NCI-H774 (cell line): ENCODE results near the gene CIAO2B.
"Not testable (repeated sequence)": the region's sequence is repeated elsewhere in the genome, so short reads cannot be mapped to it uniquely, and the experiment has no call there.

Experiments used
- DNase-seq: peaks from one replicate; lab custom pipeline; 2025; lab: John Stamatoyannopoulos, UW

The CIAO2B gene

DNA sequence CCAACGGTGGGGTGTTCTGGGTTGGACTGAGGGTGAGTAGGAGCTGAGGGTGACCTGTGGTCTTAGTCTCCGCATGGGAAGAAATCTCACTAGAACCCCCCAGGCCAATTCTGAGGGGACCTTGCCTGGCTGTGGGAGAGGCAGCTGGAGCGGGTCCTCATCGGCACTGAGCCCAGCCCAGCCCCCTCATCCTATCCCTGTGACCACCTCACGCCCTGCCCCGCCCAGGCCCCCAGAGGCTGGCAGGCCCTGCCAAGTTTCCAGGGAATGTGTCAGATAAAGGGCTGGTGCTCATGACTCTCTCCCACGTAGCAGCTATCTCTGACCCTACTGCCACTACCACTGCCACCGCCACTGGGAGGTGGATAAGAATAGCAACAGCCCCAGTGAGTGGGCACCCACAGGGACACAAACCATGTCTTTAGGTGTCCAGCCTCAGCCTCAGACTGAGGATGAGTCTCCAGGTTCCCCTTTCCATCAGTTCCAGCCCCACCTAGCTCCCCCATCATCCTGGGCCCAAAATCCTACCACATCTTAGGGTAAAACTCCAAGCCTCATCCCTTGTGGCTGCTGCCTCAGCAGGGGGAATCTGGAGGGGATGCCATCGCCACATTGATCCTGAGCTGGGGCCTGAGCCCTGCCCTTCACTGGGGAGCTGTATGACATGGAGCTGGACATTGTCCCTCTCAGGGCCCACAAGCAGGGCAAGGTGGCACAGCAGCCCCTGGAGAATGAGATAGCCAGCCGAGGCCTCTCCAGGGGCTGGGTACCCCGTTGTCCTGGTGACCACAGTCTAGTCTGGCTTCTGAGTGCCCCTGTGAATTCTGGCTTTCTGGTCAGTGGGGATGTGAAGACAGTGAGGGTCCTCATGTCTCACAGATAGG is 30.4 kb downstream of the CIAO2B start:
- DNase-seq: no peak

GRCh38 chr16:66902648-66903543 is 31.3 kb downstream of the CIAO2B start:
- DNase-seq: no peak

DNA sequence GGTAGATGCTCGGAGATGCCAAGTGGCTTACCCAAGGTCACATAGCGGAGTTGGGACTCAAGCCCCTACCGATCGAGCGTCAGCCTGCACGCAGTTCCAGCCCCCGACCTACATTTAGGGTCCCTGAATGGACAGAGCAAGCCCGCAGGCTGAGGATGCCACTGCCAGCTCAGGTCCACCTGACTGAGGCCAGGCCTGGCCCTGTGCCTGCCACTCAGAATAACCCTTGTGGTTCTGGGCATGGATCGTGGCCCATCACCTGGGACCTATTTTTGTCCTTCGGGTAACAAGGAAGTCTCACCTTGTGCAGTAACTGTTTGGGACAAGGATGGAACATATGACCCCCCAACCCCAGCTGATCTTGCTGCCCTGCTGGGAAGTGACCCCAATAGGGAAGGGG is 32.6 kb downstream of the CIAO2B start:
- no peak for DNase-seq

DNA sequence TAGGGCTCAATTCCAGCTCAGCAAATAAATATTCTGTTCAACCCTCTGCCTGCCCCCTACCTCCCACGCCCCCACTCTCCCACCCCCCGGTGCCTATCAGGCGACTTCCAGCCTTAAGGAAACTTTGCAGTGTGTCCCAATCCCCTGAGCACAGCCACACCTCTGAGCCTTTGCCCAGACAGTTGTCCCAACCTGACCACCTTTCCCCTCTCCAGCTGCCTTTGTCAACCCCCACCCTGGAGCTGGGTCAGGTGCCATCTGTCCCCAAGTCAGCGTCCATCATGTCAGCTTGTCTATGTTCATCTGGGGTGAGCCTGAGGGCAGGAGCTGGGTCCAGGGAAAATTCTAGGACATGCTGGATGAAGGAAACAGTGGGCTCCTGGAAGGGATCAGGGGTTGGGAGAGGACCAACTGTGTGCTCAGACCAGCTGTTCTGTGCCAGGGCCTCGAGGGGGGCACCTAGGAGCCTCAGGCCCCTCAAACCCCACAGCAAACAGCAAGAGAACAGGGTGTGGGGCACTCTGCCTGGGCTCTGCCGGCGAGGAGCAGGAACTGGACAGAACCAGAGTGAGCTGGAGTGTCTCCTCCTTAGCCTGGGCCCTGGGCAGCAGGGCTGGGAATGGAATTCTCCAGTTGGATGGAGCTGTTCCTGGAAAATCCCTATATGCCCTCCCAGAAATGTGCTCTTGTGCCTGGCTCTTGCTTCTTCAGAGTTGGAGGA is 33.3 kb downstream of the CIAO2B start:
- DNase-seq: no peak

GRCh38 chr16:66899945-66900710 is 34.1 kb downstream of the CIAO2B start:
- DNase-seq: peak; percentile 24

GRCh38 chr16:66899310-66899944 is 34.8 kb downstream of the CIAO2B start:
- no peak for DNase-seq

DNA sequence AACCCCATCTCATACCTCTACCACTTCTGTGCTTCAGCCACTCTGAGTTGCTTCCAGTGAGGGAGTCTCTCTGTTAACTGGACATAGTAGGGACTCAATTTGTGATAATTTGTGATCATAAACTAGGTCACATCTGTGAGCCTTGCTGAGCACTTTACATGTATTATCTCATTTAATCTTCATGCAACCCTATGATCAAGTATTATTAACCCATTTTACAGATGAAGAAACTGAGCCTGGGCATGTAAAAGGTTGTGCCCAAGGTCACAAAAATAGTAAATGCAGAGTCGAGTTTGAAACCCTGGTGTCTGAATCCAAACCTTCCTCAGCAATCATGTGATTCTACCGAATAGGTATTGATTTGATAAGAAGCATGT is 35.3 kb downstream of the CIAO2B start:
- DNase-seq: no peak

GRCh38 chr16:66898207-66898606 is 36.0 kb downstream of the CIAO2B start:
- DNase-seq: no peak

DNA sequence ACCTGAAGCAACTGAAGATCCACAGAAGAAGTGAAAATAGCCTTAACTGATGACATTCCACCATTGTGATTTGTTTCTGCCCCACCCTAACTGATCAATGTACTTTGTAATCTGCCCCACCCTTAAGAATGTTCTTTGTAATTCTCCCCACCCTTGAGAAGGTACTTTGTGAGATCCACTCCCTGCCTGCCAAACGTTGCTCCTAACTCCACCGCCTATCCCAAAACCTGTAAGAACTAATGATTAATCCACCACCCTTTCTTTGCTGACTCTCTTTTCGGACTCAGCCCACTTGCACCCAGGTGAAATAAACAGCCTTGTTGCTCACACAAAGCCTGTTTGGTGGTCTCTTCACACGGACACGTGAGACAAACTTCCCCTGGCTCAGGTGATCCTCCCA is 37.5 kb downstream of the CIAO2B start:
- not testable (repeated sequence) for DNase-seq

DNA sequence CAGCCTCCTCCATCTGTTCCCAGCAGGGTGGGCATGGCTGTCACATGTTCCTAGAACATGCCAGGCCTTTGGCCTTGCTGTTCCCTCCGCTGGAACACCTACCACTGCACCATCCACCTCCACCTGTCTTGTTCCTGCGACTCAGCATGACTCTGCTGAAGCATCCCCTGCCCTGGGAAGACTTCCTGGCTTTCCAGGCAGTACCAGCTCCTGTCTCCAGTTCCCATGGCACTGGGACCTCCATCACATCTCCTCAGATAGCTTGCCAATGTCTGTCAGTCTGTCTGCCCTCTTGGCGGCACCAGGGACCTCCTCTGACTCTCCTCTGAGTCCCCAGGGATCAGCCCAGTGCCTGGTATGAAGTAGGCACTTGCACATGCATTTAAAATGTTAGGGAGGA is 38.2 kb downstream of the CIAO2B start:
- DNase-seq: no peak

GRCh38 chr16:66895689-66895979 is 38.6 kb downstream of the CIAO2B start:
- DNase-seq: no peak

DNA sequence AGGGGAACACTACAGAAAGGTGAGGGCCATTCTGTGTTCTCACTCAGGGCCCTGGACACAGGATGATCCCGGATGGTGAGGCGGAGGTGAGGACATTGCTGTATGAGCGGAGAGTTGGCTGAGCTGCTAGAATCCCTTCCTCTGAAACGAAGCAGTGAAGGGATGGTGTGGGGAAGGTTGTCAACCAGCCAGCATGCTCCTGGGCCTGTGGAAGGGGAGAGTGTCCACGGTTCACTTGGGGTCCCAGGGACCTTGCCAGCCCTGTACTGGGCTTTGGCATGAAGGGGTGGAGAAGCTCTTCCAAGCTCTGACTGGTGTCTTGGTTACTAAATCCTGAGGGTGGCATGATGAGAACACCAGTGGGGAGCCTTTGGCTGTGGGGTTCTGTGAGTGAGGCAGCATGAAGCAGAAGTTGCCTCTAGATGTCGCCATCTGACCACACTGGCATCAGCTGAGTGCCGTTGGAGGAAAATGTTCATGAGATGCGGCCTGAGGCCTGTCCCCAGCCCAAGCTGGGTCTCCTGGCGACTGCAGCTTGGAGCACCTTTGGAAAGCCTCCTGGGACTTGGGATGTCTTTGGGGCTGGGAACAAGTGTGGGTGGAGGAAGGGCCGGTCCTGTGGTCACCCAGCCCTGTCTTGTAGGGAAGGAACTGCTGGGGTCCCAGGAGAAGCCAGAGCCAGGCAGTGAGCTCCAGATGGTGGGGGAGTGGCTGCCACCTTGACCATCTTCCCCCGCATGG is 39.1 kb downstream of the CIAO2B start:
- DNase-seq: no peak

DNA sequence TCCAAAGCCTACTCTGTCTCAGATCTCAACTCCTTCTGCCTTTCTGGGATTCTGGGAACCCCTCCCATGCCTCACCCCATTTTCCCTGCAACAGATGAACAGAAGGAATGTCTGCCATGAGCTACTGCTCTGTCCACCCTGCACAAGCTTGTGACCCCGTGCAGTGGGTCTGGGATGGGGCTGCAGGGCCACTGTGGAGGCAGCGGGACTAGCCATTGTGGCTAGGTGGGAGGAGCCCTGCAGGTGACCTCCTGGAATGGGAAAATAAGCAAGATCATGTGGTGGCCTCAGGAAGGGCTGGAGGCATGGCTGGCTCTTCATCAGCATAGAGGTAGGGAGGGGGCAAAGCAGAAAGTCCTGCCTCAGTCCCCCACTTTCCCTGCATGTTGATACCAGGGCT is 40.1 kb downstream of the CIAO2B start:
- DNase-seq: no peak

- DNase-seq: no peak
Observed at GRCh38 chr16:66891797-66892196, 42.4 kb downstream of the CIAO2B start.

DNA sequence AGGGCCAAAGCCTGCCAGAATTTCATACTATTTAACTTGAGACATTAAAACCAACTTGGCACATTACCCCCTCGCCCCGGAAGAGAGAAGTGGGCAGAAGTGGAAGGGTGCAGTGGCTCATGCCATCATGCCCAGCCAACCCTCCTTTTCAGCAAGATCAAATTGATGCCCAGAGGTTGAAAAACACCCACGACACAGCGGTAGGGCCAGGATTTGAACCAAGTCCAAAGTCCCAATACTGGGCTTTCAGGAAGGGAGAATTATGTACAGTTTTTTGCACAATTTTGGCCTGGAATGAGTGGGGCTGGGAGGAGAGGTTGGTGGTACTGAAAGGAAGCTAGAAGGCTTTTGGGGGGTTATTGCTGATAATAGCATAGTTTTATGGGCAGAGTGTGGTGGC is 42.8 kb downstream of the CIAO2B start:
- no peak for DNase-seq

DNA sequence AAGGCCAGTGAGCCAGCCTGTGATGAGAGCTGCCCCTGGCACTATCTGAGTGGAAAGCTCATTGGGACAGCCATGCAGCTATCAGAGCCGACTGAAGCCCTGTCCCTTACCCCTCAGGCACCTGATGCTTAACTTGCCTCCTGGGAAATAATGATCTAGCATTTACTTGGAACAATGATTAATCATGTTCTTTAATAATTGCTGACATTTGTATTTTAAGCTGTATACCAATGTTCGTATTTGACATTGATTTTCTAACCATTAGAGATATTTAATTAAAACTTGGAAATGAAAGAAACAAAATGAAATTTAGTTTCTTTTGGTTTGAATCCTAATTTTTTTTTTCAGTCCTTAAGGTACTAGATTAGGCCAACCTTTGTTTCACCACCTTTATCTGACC is 43.4 kb downstream of the CIAO2B start:
- DNase-seq: no peak

GRCh38 chr16:66889622-66890021 is 44.6 kb downstream of the CIAO2B start:
- no peak for DNase-seq

DNA sequence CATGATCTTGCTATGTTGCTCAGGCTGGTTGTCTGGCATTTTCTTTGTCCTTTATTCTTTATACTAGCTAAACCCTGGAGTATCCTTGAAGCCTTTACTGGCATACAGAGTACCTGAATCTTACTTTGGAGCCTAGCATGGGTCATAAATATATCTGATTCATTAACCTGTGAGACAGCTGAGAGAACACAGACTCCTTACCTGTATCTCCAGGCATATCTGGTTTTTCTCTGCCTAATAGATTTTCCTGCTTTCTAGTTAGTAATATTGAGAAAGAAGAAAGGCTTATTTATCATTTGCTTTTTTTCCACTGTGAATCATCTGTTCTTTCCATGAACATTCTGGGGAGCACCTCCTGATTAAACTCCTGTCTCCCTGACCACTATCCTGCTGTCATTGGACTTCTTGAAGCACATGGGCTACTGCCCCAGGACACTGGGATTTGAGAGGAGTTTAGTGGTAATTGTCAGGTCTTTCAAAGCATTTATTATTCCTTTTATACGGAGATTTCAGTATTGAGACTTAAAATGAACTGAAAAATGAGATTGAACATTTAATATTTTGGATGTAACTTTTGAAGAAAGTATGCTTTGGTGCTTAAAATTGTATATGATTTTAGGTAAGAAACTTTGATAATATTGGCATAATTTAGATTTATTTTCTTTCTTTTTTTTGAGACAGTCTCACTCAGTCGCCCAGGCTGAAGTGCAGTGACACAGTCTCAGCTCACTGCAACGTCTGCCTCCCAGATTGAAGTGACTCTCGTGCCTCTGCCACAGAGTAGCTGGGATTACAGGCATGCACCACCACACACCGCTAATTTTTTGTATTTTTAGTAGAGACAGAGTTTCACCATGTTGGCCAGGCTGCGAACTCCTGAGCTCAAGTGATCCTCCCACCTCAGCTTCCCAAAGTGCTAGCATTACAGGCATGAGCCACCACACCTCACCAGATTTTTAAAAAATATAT is 45.3 kb downstream of the CIAO2B start:
- no peak for DNase-seq

DNA sequence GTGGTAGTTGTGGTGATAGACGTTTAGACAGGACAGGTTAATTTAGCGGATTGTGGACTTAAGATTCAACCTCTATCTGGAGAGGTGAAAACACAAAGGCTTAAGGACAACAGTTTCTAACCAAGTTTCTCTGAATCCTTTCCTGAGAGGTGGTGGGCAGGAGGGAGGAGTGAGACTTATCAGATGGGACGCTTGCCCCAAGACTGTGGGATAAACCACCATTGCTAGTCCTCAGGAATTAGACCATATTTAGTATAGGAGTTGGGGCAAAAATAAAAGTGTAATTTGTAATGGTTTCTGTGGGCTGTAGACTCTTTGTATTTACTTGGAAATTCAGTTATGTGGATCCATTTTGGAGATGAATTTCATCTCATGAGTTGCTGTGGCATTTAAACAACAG is 47.3 kb downstream of the CIAO2B start:
- DNase-seq: no peak

DNA sequence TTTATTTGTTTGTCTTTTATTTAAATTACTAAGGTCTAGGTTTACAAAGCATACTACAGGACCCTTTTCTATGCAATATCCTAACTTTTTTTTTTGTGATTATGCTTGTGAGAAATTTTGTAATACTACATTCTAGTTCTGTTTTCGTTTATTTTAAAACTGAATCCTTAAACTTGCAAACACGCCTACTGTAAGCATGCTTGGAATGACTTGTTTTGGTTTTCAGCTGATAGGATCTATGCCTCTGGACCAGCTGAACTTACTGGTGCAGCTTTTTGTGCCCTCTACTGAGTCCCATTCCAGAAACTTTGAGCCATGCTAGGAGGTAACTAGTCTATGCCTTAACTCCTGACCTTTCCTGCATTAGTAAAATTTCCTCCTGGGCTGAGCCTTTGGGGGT is 47.9 kb downstream of the CIAO2B start:
- no peak for DNase-seq
